Stimulated activated CD4-positive, alpha-beta T cell treated with anti-CD3 and anti-CD28 coated beads, TNF-alpha, amount 100 ng/mL, for 1 hour (primary cell): ENCODE data around the gene GOLGA8M.
"Not testable (repeated sequence)": the region's sequence is repeated elsewhere in the genome, so short reads cannot be mapped to it uniquely, and the experiment has no call there.

Experiments used
- DNase-seq, 3 donors: peaks; one replicate each; pipeline ENCODE4 v3.0.0-alpha.2; 2020; ENCODE audit warnings: low read depth in 3 of 3, low spot score in 1 of 3

The GOLGA8M gene

GRCh38 chr15:28660750-28661149, 51.5 kb downstream of the GOLGA8M start:
- not testable (repeated sequence) for DNase-seq

GRCh38 chr15:28656018-28656360, 56.2 kb downstream of the GOLGA8M start:
- DNase-seq, result not testable (repeated sequence)

- not testable (repeated sequence) for DNase-seq
Measured at GRCh38 chr15:28655329-28656017, 56.7 kb downstream of the GOLGA8M start.

GRCh38 chr15:28654194-28654593, 58.0 kb downstream of the GOLGA8M start:
- DNase-seq, result not testable (repeated sequence)

GRCh38 chr15:28652538-28652937, 59.7 kb downstream of the GOLGA8M start:
- not testable (repeated sequence) for DNase-seq
